Suprapubic skin (tissue), 4 donors: ENCODE data around the gene ATP5PO. TPM values are rescaled to one million over a fixed set of nuclear protein-coding genes. Genes with fewer than 3 reads are reported as not detected.
"Not testable (repeated sequence)": the region's sequence is repeated elsewhere in the genome, so short reads cannot be mapped to it uniquely, and the experiment has no call there.

Source experiments
- DNase-seq, 2 donors: peaks; one replicate each; pipeline ENCODE4 v3.0.0-alpha.2; 2019; ENCODE audit warnings: low spot score in 2 of 2
- H3K27ac ChIP-seq: fragments of 200-600 bp; sonication (generic); one replicate; pipeline ENCODE4 v1.5.1; 2019
- H3K27me3 ChIP-seq: fragments of 200-600 bp; sonication (generic); one replicate; pipeline ENCODE4 v1.5.1; 2019
- H3K36me3 ChIP-seq: fragments of 200-600 bp; sonication (generic); one replicate; pipeline ENCODE4 v1.5.1; 2019
- H3K4me1 ChIP-seq: fragments of 200-600 bp; sonication (generic); one replicate; pipeline ENCODE4 v1.5.1; 2019
- H3K4me3 ChIP-seq: fragments of 200-600 bp; sonication (generic); one replicate; pipeline ENCODE4 v1.5.1; 2019; ENCODE audit warnings: mild to moderate bottlenecking
- H3K9me3 ChIP-seq: fragments of 200-600 bp; sonication (generic); one replicate; pipeline ENCODE4 v1.5.1; 2019
- CTCF ChIP-seq, 2 donors: fragments of 200-600 bp in 1 of 2; fragments of 450-650 bp in 1 of 2; sonication (generic) in 1 of 2; IDR thresholded peaks; one replicate each; pipeline ENCODE4 v1.5.1; 2016 to 2019; ENCODE audit warnings: antibody characterized with exemption in 2 of 2, mild to moderate bottlenecking in 1 of 2, moderate library complexity in 1 of 2
- EP300 ChIP-seq: sonication (generic); formaldehyde crosslinking; IDR thresholded peaks from one replicate; pipeline ENCODE4 v1.6.1; 2017; ENCODE audit warnings: antibody characterized with exemption
- POLR2A ChIP-seq, 2 donors: fragments of 450-650 bp; IDR thresholded peaks; one replicate each; pipeline ENCODE4 v1.6.1; 2017; ENCODE audit warnings: antibody characterized with exemption in 2 of 2, mild to moderate bottlenecking in 2 of 2, moderate library complexity in 2 of 2
- POLR2AphosphoS5 ChIP-seq, 3 donors: sonication (generic); formaldehyde crosslinking; IDR thresholded peaks; one replicate each; pipeline ENCODE4 v1.6.1; 2017; ENCODE audit warnings: antibody characterized with exemption in 3 of 3
- WGBS: methylation state at CpG from one replicate; pipeline ENCODE4 v1.1.5; 2018; 5-methylcytosine and 5-hydroxymethylcytosine counted together
- total RNA-seq, 4 donors: library from RNA; depleted of rRNA; stranded (reverse); fragments of >200 nt; gene quantifications; one replicate each; pipeline ENCODE4 v1.1.0, GENCODE V29; 2016

The ATP5PO gene
- total RNA-seq, 4 donors from 2014 or later, result 121 to 182 (median 159) TPM

- H3K27me3 ChIP-seq, result no peaks in the 10 kb centered on the region
- H3K36me3 ChIP-seq, result no peaks in the 10 kb centered on the region
- peaks cover 24% of the 10 kb centered on the region for H3K4me1 ChIP-seq
- peak overlapping the region; percentile 79 for H3K27ac ChIP-seq
- TF ChIP-seq POLR2A (IDR thresholded peaks at IDR 0.05), result no peak
- TF ChIP-seq CTCF (IDR thresholded peaks at IDR 0.05), result no peak
- no peak for TF ChIP-seq POLR2AphosphoS5 (IDR thresholded peaks at IDR 0.05)
- peak overlapping the region; percentile 50 for H3K4me3 ChIP-seq
- 34% methylated on average over 10 of the region's 10 CpGs for WGBS
- no peak for DNase-seq
- no peaks in the 10 kb centered on the region for H3K9me3 ChIP-seq
Measured at GRCh38 chr21:33931799-33932390, 16.3 kb upstream of the ATP5PO start.

- Histone ChIP-seq H3K27ac (peak overlapping the region; percentile 79), H3K4me3 (peak overlapping the region; percentile 50), H3K4me1 (peaks cover 19% of the 10 kb centered on the region)
- H3K27me3 ChIP-seq, DNase-seq, H3K36me3 ChIP-seq, H3K9me3 ChIP-seq: not testable (repeated sequence)
- 76% methylated on average over 8 of the region's 34 CpGs for WGBS
Measured at GRCh38 chr21:33931052-33931798, 15.6 kb upstream of the ATP5PO start.

- WGBS, result 100% methylated on average over 2 of the region's 2 CpGs
- not testable (repeated sequence) for H3K9me3 ChIP-seq, H3K36me3 ChIP-seq, H3K27ac ChIP-seq, H3K27me3 ChIP-seq, DNase-seq, H3K4me3 ChIP-seq
- peaks cover 12% of the 10 kb centered on the region for H3K4me1 ChIP-seq
Measured at GRCh38 chr21:33926248-33926647, 10.6 kb upstream of the ATP5PO start.

GRCh38 chr21:33924766-33925100, 9.1 kb upstream of the ATP5PO start:
- peak in 1 of 2 donors; percentile 67 for DNase-seq
- WGBS, result 53% methylated on average over 3 of the region's 3 CpGs

GRCh38 chr21:33924079-33924765, 8.6 kb upstream of the ATP5PO start:
- Histone ChIP-seq H3K27ac (peak overlapping the region; percentile 11), H3K9me3 (no peaks in the 10 kb centered on the region), H3K36me3 (no peaks in the 10 kb centered on the region), H3K27me3 (no peaks in the 10 kb centered on the region), H3K4me1 (peaks cover 12% of the 10 kb centered on the region), H3K4me3 (no peak overlapping the region)
- WGBS, result 20% methylated on average over 8 of the region's 13 CpGs
- TF ChIP-seq CTCF (IDR thresholded peaks at IDR 0.05) (peak; percentile 82 to 93), EP300 (no peak), POLR2A (IDR thresholded peaks at IDR 0.05) (no peak)
- peak; percentile 91 to 96 for DNase-seq

More at GRCh38 chr21:33924766-33925100, 9.1 kb upstream of the ATP5PO start:
- no peaks in the 10 kb centered on the region for H3K36me3 ChIP-seq
- H3K9me3 ChIP-seq, result no peaks in the 10 kb centered on the region
- H3K27ac ChIP-seq, result peak overlapping the region; percentile 11
- no peak for TF ChIP-seq EP300
- TF ChIP-seq POLR2AphosphoS5 (IDR thresholded peaks at IDR 0.05), result no peak
- TF ChIP-seq CTCF (IDR thresholded peaks at IDR 0.05), result no peak
- no peak for TF ChIP-seq POLR2A (IDR thresholded peaks at IDR 0.05)
- peaks cover 12% of the 10 kb centered on the region for H3K4me1 ChIP-seq
- H3K27me3 ChIP-seq, result no peaks in the 10 kb centered on the region
- no peak overlapping the region for H3K4me3 ChIP-seq

GRCh38 chr21:33917421-33917820, 1.8 kb upstream of the ATP5PO start:
- WGBS, result 87% methylated on average over 4 of the region's 4 CpGs
- H3K4me3 ChIP-seq, result no peak overlapping the region
- peaks cover 18% of the 10 kb centered on the region for H3K4me1 ChIP-seq
- H3K27ac ChIP-seq, result no peak overlapping the region
- peaks cover 9% of the 10 kb centered on the region for H3K36me3 ChIP-seq
- TF ChIP-seq POLR2AphosphoS5 (IDR thresholded peaks at IDR 0.05) (no peak), CTCF (IDR thresholded peaks at IDR 0.05) (no peak), EP300 (no peak), POLR2A (IDR thresholded peaks at IDR 0.05) (no peak)
- no peaks in the 10 kb centered on the region for H3K27me3 ChIP-seq
- DNase-seq, result no peak
- no peaks in the 10 kb centered on the region for H3K9me3 ChIP-seq
